A673 (cell line): ENCODE results near the gene RIMS3. TPM values are rescaled to one million over a fixed set of nuclear protein-coding genes. Genes with fewer than 3 reads are reported as not detected.

ENCODE experiments used
- BruUV-seq: library from RNA; stranded (reverse); fragments of 400-500 nt; replicated peaks from 2 replicates; lab custom pipeline; 2021; lab: Mats Ljungman, UMichigan
- CTCF ChIA-PET: fragments of 300-600 bp; sonication (Branson Sonifier 250); formaldehyde crosslinking; loops from one replicate; lab custom pipeline; 2022; ENCODE audit warnings: antibody characterized with exemption; lab: Charles Lee
- POLR2A ChIA-PET: fragments of 300-600 bp; sonication (Branson Sonifier 250); formaldehyde crosslinking; loops from one replicate; lab custom pipeline; 2022; ENCODE audit warnings: antibody characterized with exemption; ENCODE audit not compliant: low non-redundant PET; lab: Charles Lee
- DNase-seq: peaks from one replicate; pipeline ENCODE4 v3.0.0-alpha.2; 2015; ENCODE audit warnings: low spot score
- H3K27ac ChIP-seq: fragments of 200-600 bp; sonication (generic); 2 replicates; pipeline ENCODE4 v1.5.1; 2016; ENCODE audit warnings: mixed run types, low read depth, mild to moderate bottlenecking, mixed read lengths, antibody characterized with exemption, low read length; ENCODE audit not compliant: poor library complexity, severe bottlenecking
- H3K27me3 ChIP-seq: fragments of 200-600 bp; sonication (generic); replicated peaks from 2 replicates; pipeline ENCODE4 v1.6.1; 2017; ENCODE audit warnings: mixed run types, low read depth, mild to moderate bottlenecking, mixed read lengths, antibody characterized with exemption, low read length; ENCODE audit not compliant: insufficient read depth, poor library complexity
- H3K36me3 ChIP-seq: fragments of 200-600 bp; sonication (generic); 2 replicates; pipeline ENCODE4 v1.6.1; 2016; ENCODE audit warnings: mixed run types, mild to moderate bottlenecking, mixed read lengths, antibody characterized with exemption, low read length; ENCODE audit not compliant: insufficient read depth, poor library complexity, severe bottlenecking
- H3K4me1 ChIP-seq: fragments of 200-600 bp; sonication (generic); 2 replicates; pipeline ENCODE4 v1.6.1; 2017; ENCODE audit warnings: mixed run types, mild to moderate bottlenecking, mixed read lengths, antibody characterized with exemption, low read length; ENCODE audit not compliant: insufficient read depth, poor library complexity, severe bottlenecking
- H3K4me3 ChIP-seq: fragments of 200-600 bp; sonication (generic); 2 replicates; pipeline ENCODE4 v1.5.1; 2016; ENCODE audit warnings: low read depth, mixed run types, mild to moderate bottlenecking, mixed read lengths, low read length; ENCODE audit not compliant: poor library complexity, severe bottlenecking
- H3K9me3 ChIP-seq: fragments of 200-600 bp; sonication (generic); 2 replicates; pipeline ENCODE4 v1.6.1; 2016; ENCODE audit warnings: mixed run types, low read depth, mild to moderate bottlenecking, mixed read lengths, antibody characterized with exemption, low read length; ENCODE audit not compliant: poor library complexity, severe bottlenecking
- EZH2 ChIP-seq: fragments of 200-600 bp; sonication (generic); IDR thresholded peaks from 2 replicates; pipeline ENCODE4 v1.6.1; 2017; ENCODE audit warnings: borderline replicate concordance, low read depth, mild to moderate bottlenecking, mixed read lengths, antibody characterized with exemption, low read length; ENCODE audit not compliant: poor library complexity, severe bottlenecking
- intact Hi-C: fragments of 100-400 bp; cut with micrococcal nuclease; formaldehyde crosslinking; loops from one replicate; pipeline ENCODE4 v1.10.0; 2022; ENCODE audit not compliant: unreplicated experiment
- total RNA-seq: library from RNA; stranded (reverse); gene quantifications from 2 replicates; pipeline ENCODE4 v1.2.3, GENCODE V29; 2021
- TF ChIP-seq, protein P1 (sequence below): fragments of 300-800, 200-600 bp; sonication (generic); conservative IDR thresholded peaks from 2 replicates; pipeline ENCODE4 v1.5.1; 2017; ENCODE audit warnings: low read depth, mild to moderate bottlenecking, antibody characterized with exemption, low read length, moderate library complexity, mixed read lengths

Gene RIMS3
- total RNA-seq, 1 experiment from 2014 or later: 9.9 TPM

DNA sequence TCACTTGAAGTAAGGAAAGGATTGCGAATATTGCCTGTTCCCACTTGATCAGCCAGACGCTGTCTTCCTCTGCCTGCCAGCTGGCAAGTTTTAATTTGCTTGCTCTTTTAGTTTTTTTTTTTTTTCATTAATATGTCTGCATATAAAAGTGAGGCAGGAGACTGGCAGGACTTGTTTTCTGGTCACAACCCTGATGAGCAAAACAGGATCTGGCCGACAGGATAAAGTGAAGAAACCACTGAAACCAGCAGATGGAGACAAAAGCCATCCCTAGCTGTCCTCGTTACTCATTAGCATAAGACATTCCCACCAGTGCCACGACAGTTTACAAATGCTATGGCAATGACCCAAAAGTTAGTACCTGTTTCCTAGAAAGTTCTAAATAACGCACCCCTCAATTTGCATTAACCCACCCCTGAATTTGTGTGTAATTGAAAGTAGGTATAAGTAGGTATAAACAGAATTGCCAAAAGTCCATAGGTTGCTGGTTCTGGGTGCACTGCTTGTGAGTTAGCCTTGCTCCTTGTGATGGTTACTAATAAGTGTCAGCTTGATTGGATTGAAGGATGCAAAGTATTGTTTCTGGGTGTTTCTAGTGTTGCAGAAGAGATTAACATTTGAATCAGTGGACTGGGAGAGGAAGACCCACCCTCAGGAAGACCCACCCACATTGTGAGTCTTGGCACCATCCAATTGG, 73.2 kb downstream of the RIMS3 start:
- intact Hi-C loops: loop anchor here (1.0 kb wide), 2 partner anchors 258 to 360 kb away; no protein-coding TSS in a partner anchor
- Histone ChIP-seq H3K27ac (no peak overlapping the region), H3K36me3 (no peaks in the 10 kb centered on the region), H3K27me3 (no peaks in the 10 kb centered on the region), H3K4me1 (no peaks in the 10 kb centered on the region), H3K4me3 (no peak overlapping the region), H3K9me3 (no peaks in the 10 kb centered on the region)
- TF ChIP-seq, protein P1, sequence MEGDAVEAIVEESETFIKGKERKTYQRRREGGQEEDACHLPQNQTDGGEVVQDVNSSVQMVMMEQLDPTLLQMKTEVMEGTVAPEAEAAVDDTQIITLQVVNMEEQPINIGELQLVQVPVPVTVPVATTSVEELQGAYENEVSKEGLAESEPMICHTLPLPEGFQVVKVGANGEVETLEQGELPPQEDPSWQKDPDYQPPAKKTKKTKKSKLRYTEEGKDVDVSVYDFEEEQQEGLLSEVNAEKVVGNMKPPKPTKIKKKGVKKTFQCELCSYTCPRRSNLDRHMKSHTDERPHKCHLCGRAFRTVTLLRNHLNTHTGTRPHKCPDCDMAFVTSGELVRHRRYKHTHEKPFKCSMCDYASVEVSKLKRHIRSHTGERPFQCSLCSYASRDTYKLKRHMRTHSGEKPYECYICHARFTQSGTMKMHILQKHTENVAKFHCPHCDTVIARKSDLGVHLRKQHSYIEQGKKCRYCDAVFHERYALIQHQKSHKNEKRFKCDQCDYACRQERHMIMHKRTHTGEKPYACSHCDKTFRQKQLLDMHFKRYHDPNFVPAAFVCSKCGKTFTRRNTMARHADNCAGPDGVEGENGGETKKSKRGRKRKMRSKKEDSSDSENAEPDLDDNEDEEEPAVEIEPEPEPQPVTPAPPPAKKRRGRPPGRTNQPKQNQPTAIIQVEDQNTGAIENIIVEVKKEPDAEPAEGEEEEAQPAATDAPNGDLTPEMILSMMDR: peak; percentile 76
- no peak for TF ChIP-seq EZH2
- peak; percentile 62 for DNase-seq
- ChIA-PET POLR2A (no interaction called here), CTCF (interaction anchor here (0.7 to 1.0 kb wide), 4 partner anchors 33 to 705 kb away, joined by 3 to 5 read pairs (median 3); no protein-coding TSS in a partner anchor)
- BruUV-seq: no TSS peak

DNA sequence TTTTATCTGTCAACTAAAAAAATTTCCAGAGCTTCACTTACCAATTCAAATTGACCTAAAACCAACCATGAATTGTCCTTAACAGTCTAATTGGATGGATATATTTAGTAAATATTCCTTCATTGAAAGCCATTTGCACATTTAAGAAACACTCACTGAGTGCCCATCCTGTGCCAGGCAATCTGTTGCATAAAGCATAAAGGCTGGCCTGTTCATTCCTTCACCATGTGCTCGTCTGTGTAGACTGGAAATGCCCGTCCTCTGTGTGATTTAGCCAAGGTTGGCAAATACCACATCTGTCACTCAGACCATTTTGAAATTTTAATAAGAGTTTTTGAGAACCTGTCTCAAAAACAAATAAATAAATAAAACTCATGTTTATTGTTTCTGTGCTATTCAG, 76.9 kb downstream of the RIMS3 start:
- no peaks in the 10 kb centered on the region for H3K36me3 ChIP-seq
- no peak overlapping the region for H3K27ac ChIP-seq
- DNase-seq: no peak
- CTCF ChIA-PET: no interaction called here
- POLR2A ChIA-PET: no interaction called here
- no TSS peak for BruUV-seq
- intact Hi-C loops: no loop called here
- H3K4me3 ChIP-seq: no peak overlapping the region
- no peak for TF ChIP-seq EZH2
- TF ChIP-seq, protein P1: no peak
- H3K27me3 ChIP-seq: no peaks in the 10 kb centered on the region
- no peaks in the 10 kb centered on the region for H3K9me3 ChIP-seq
- H3K4me1 ChIP-seq: no peaks in the 10 kb centered on the region

DNA sequence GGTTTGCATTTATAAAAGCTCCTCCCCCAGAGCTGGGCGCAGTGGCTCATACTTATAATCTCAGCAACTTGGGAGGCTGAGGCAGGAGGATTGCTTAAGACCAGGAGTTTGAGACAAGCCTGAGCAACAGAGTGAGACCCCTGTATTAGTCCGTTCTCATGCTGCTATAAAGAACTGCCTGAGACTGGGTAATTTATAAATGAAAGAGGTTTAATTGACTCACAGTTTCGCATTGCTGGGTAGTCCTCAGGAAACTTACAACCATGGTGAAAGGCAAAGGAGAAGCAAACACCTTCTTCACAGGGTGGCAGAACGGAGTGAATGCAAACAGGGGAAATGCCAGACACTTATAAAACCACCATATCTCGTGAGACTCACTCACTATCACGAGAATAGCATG, 81.5 kb downstream of the RIMS3 start:
- H3K9me3 ChIP-seq: no peaks in the 10 kb centered on the region
- intact Hi-C loops: no loop called here
- no TSS peak for BruUV-seq
- CTCF ChIA-PET: no interaction called here
- H3K4me1 ChIP-seq: no peaks in the 10 kb centered on the region
- no peak for DNase-seq
- POLR2A ChIA-PET: no interaction called here
- no peaks in the 10 kb centered on the region for H3K36me3 ChIP-seq
- H3K4me3 ChIP-seq: no peak overlapping the region
- TF ChIP-seq, protein P1: no peak
- no peak for TF ChIP-seq EZH2
- no peaks in the 10 kb centered on the region for H3K27me3 ChIP-seq
- no peak overlapping the region for H3K27ac ChIP-seq
